Stimulated activated memory B cell treated with anti-CD40 and anti-IgM and Interleukin-4, amounts not matched to agents 10 μg/mL and 1 μg/mL and 100 μg/mL, for 72 hours (primary cell): ENCODE results near the gene ZFR.
"Not testable (repeated sequence)": the region's sequence is repeated elsewhere in the genome, so short reads cannot be mapped to it uniquely, and the experiment has no call there.

Source experiments
- ATAC-seq: fragments of 150-1000 bp; cut with Tn5 transposase; 2 replicates; pipeline ENCODE4 v1.10.0; 2021
- H3K27ac Mint-ChIP-seq: one replicate; pipeline ENCODE4 v1.8.0; 2022; ENCODE audit warnings: mild to moderate bottlenecking, mixed read lengths
- H3K27me3 Mint-ChIP-seq: one replicate; pipeline ENCODE4 v1.8.0; 2022; ENCODE audit warnings: mixed read lengths
- H3K36me3 Mint-ChIP-seq: one replicate; pipeline ENCODE4 v1.8.0; 2022; ENCODE audit warnings: mixed read lengths
- H3K4me1 Mint-ChIP-seq: one replicate; pipeline ENCODE4 v1.8.0; 2022; ENCODE audit warnings: mixed read lengths
- H3K4me3 Mint-ChIP-seq: one replicate; pipeline ENCODE4 v1.8.0; 2022; ENCODE audit warnings: mild to moderate bottlenecking, moderate library complexity, mixed read lengths
- H3K9me3 Mint-ChIP-seq: one replicate; pipeline ENCODE4 v1.8.0; 2022; ENCODE audit warnings: mixed read lengths

ZFR gene

GRCh38 chr5:32461441-32462120, 17.0 kb upstream of the ZFR start:
- H3K4me3 Mint-ChIP-seq = no peak overlapping the region
- no peaks in the 10 kb centered on the region for H3K36me3 Mint-ChIP-seq
- H3K4me1 Mint-ChIP-seq = no peaks in the 10 kb centered on the region

DNA sequence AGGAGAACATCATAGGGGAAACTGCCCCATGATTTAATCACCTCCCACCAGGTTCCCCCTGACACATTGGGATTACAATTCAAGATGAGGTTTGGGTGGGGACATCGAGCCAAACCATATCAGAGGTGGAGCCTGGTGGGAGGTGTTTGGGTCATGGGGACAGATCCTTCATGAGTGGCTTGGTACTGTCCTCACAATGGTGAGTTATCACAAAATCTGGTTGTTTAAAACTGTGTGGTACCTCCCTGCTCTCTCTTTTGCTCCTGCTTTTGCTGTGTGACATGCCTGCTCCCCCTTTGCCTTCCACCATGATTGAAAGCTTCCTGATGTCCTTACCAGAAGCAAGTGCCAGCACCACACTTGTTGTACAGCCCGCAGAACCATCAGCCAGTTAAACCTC, 16.2 kb upstream of the ZFR start:
- H3K4me3 Mint-ChIP-seq = no peak overlapping the region
- peaks cover 3% of the 10 kb centered on the region for H3K9me3 Mint-ChIP-seq
- H3K36me3 Mint-ChIP-seq = no peaks in the 10 kb centered on the region
- no peak for ATAC-seq
- H3K27me3 Mint-ChIP-seq = no peaks in the 10 kb centered on the region
- no peak overlapping the region for H3K27ac Mint-ChIP-seq
- no peaks in the 10 kb centered on the region for H3K4me1 Mint-ChIP-seq

More at GRCh38 chr5:32461441-32462120, 17.0 kb upstream of the ZFR start:
- Mint-ChIP-seq H3K9me3 (peaks cover 3% of the 10 kb centered on the region), H3K27ac (no peak overlapping the region), H3K27me3 (no peaks in the 10 kb centered on the region)
- no peak for ATAC-seq

- ATAC-seq = no peak
- Mint-ChIP-seq H3K36me3 (no peaks in the 10 kb centered on the region), H3K9me3 (peaks cover 3% of the 10 kb centered on the region), H3K4me3 (no peak overlapping the region), H3K4me1 (no peaks in the 10 kb centered on the region), H3K27ac (no peak overlapping the region), H3K27me3 (no peaks in the 10 kb centered on the region)
These were observed 14.4 kb upstream of the ZFR start for GRCh38 chr5:32458880-32459495.

GRCh38 chr5:32455311-32455710, 10.8 kb upstream of the ZFR start:
- no peak overlapping the region for H3K27ac Mint-ChIP-seq
- no peaks in the 10 kb centered on the region for H3K4me1 Mint-ChIP-seq
- H3K9me3 Mint-ChIP-seq = peaks cover 3% of the 10 kb centered on the region
- no peak overlapping the region for H3K4me3 Mint-ChIP-seq
- no peaks in the 10 kb centered on the region for H3K36me3 Mint-ChIP-seq
- no peak for ATAC-seq
- no peaks in the 10 kb centered on the region for H3K27me3 Mint-ChIP-seq

GRCh38 chr5:32454821-32455220, 10.3 kb upstream of the ZFR start:
- Mint-ChIP-seq H3K27me3 (no peaks in the 10 kb centered on the region), H3K9me3 (peaks cover 3% of the 10 kb centered on the region), H3K4me3 (no peak overlapping the region), H3K36me3 (no peaks in the 10 kb centered on the region), H3K4me1 (no peaks in the 10 kb centered on the region), H3K27ac (no peak overlapping the region)
- no peak for ATAC-seq

DNA sequence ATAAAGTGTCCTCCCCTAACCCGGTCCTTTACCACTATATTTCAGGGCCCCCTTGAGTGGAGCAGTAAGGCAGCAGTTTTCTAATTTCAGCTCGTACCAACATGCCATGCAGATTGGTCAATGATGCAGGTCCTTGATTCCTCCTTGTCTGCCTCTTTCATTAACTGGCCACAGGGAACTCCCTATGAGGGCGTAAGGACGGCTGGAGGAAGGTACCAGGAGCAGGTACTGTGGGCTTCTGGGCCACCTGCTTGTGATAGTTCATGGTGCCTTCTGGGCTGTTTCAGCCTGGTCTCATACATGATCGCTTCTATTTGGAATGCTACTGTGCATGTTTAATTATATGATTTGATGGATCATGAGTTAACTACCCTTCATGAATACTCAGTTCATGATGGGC, 9.4 kb upstream of the ZFR start:
- Mint-ChIP-seq H3K4me1 (no peaks in the 10 kb centered on the region), H3K36me3 (no peaks in the 10 kb centered on the region), H3K9me3 (peaks cover 3% of the 10 kb centered on the region), H3K4me3 (no peak overlapping the region), H3K27me3 (no peaks in the 10 kb centered on the region), H3K27ac (no peak overlapping the region)
- ATAC-seq = no peak

DNA sequence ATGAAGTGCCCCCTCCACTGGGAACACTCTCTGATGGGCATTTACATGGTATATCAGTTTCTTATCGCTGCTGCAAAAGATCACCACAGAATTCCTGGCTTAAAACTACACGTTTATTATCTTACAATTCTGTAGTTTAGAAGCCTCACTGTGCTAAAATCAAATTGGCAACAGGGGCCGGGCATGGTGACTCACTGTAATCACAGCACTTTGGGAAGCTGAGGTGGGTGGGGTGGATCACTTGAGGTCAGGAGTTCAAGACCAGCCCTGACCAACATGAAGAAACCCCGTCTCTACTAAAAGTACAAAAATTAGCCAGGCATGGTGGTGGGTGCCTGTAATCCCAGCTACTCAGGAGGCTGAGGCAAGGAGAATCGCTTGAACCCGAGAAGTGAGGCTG, 7.8 kb upstream of the ZFR start:
- not testable (repeated sequence) for ATAC-seq, H3K4me1 Mint-ChIP-seq, H3K27me3 Mint-ChIP-seq, H3K27ac Mint-ChIP-seq, H3K4me3 Mint-ChIP-seq, H3K36me3 Mint-ChIP-seq, H3K9me3 Mint-ChIP-seq

DNA sequence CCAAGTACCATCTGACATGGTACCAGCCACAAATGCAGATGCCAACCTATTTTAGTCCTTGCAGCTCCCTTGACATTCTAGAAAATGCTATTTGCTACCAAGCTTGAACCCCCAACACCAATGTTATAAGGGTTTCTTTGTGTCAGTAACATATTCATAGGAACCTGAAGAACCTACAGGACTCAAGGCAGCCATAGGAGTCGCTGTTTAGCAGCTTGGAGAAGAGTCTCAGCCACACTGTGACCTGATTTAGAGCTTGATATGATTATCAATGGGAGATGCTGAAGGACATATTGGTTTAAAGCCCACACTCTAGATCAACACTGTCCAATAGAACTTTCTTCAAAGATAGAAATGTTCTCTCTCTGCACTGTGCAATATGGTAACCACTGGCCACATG, 6.4 kb upstream of the ZFR start:
- Mint-ChIP-seq H3K27ac (no peak overlapping the region), H3K36me3 (no peaks in the 10 kb centered on the region), H3K27me3 (no peaks in the 10 kb centered on the region), H3K9me3 (no peaks in the 10 kb centered on the region), H3K4me3 (no peak overlapping the region), H3K4me1 (peaks cover 12% of the 10 kb centered on the region)
- ATAC-seq = no peak

DNA sequence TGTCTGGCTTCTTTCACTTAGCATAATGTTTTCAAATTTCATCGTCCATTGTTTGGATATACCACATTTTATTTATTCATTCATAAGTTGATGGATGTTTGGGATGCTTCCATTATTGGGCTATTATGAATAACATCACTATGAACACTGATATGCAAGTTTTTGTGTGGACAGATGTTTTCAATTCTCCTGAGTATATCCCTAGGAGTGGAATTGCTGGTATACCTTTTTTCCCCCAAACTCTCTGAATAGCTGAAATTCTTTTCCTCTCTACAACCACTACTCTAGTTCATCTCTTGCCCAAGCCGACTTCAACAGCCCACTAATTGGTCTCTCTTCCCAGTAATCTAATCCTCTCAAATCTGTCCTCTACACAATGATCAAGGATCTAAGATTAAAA, 4.7 kb upstream of the ZFR start:
- no peak overlapping the region for H3K4me3 Mint-ChIP-seq
- no peaks in the 10 kb centered on the region for H3K36me3 Mint-ChIP-seq
- H3K27me3 Mint-ChIP-seq = no peaks in the 10 kb centered on the region

DNA sequence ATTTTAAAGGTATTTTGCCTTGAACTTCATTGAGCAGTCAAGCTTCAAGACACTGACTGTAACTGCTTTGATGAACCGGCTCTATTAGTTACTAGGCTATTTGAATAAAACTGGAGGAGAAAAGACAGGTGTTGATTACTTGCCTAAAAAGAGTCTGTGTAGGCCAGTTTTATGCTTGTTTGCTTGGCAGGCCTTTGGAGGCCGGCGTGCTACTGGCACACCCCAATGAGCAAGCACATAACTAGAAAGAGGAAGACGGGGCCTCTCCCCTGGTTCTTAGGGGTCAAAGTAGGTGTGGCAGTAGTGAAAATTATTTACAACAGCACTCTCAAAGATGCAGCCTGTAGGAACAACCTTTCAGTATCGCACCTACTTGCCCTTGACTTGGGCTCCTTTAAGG, 2.1 kb upstream of the ZFR start:
- H3K27me3 Mint-ChIP-seq = no peaks in the 10 kb centered on the region
- no peaks in the 10 kb centered on the region for H3K9me3 Mint-ChIP-seq
- H3K27ac Mint-ChIP-seq = peak overlapping the region; percentile 87
- H3K36me3 Mint-ChIP-seq = no peaks in the 10 kb centered on the region
- no peak overlapping the region for H3K4me3 Mint-ChIP-seq
- peaks cover 41% of the 10 kb centered on the region for H3K4me1 Mint-ChIP-seq
- peak; percentile 64 for ATAC-seq

More for the DNA sequence above, 4.7 kb upstream of the ZFR start:
- ATAC-seq = no peak
- Mint-ChIP-seq H3K9me3 (no peaks in the 10 kb centered on the region), H3K4me1 (peaks cover 24% of the 10 kb centered on the region), H3K27ac (no peak overlapping the region)

DNA sequence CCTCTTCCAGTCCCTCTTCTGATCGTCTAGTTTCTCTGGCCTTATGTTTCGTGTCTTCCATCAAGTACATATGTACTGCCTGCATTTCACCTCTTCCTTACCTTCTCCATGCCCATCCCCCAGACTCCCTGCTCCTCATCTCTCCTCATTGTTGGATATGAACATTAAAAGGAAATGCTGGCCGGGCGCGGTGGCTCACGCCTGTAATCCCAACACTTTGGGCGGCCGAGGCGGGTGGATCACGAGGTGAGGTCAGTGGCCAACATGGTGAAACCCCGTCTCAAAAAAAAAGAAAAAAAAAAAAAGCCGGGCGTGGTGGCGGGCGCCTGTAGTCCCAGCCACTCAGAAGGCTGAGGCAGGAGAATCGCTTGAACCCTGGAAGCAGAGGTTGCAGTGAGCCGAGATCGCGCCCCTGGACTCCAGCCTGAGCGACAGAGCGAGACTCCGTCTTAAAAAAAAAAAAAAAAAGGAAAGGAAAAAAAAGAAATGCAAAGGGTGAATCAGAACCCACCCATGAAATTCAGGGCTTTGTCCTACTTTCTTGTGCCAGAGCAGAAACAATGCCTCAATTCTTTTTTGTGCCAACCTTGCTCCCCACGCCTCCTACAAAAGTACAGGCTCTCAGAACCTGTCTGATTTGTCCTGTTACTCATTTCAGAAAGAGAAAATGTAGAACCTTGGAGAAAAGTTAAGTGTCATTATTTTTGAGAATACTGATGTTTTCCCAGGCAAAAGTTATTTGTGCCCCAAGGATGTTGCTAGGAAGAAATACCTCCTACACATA, 1.5 kb upstream of the ZFR start:
- peak overlapping the region; percentile 6 for H3K4me3 Mint-ChIP-seq
- no peaks in the 10 kb centered on the region for H3K9me3 Mint-ChIP-seq
- no peak for ATAC-seq
- peak overlapping the region; percentile 87 for H3K27ac Mint-ChIP-seq
- peaks cover 41% of the 10 kb centered on the region for H3K4me1 Mint-ChIP-seq
- H3K36me3 Mint-ChIP-seq = no peaks in the 10 kb centered on the region
- no peaks in the 10 kb centered on the region for H3K27me3 Mint-ChIP-seq

- Mint-ChIP-seq H3K27me3 (no peaks in the 10 kb centered on the region), H3K9me3 (no peaks in the 10 kb centered on the region), H3K36me3 (no peaks in the 10 kb centered on the region), H3K4me1 (peaks cover 41% of the 10 kb centered on the region), H3K27ac (peak overlapping the region; percentile 87), H3K4me3 (peak overlapping the region; percentile 87)
- no peak for ATAC-seq
These were observed 783 bp upstream of the ZFR start for GRCh38 chr5:32445287-32445758.

DNA sequence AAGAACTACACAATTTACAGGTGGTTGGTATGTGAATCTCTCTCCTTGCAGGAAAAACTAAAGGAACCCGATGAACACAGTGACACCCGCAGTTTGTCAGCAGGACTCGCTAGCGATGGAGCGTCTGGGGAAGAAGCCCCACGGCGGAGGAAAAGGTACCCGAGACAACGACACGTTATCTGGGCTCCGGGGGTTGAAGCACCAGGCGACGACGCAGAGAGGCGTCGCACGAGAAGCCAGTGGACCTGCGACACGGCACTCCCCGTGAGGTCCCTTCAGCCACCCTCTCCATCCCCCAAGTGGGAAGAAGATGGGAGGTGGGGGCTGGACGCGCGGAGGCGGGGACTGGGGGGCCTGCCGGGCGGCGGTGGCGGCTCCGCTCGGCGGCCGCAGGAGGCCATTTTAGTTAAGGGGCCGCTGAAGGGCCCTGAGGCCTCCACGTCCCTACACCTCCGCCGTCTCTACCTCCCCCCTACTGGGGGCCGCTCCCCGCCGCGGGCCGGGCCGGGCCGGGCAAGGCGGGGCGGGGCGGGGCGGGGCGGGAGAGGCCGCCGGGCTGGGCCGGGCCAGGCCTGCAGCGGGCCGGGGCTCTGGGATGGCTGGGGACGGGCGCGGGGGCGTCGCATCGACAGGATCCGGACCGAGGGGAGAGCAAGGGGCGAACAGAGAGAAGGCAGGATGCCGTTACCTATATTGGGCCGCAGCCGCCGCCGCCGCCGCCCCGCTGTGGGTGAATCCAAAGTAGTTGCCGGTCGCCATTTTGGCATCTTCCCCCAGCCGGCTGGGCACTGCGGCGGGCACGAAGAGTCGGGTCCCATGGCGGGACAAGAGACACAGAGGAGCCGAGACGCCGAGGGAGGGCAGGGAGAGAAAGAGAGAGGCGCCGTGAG, 754 bp downstream of the ZFR start:
- Mint-ChIP-seq H3K4me1 (peaks cover 41% of the 10 kb centered on the region), H3K27ac (peak overlapping the region; percentile 87), H3K4me3 (peak overlapping the region; percentile 87), H3K9me3 (no peaks in the 10 kb centered on the region), H3K27me3 (no peaks in the 10 kb centered on the region), H3K36me3 (no peaks in the 10 kb centered on the region)
- ATAC-seq = peak; percentile 77

- Mint-ChIP-seq H3K27me3 (no peaks in the 10 kb centered on the region), H3K4me1 (peaks cover 41% of the 10 kb centered on the region), H3K27ac (peak overlapping the region; percentile 87), H3K4me3 (peak overlapping the region; percentile 86), H3K36me3 (no peaks in the 10 kb centered on the region), H3K9me3 (no peaks in the 10 kb centered on the region)
- ATAC-seq = no peak
These were observed 1.4 kb downstream of the ZFR start for GRCh38 chr5:32443145-32443540.

DNA sequence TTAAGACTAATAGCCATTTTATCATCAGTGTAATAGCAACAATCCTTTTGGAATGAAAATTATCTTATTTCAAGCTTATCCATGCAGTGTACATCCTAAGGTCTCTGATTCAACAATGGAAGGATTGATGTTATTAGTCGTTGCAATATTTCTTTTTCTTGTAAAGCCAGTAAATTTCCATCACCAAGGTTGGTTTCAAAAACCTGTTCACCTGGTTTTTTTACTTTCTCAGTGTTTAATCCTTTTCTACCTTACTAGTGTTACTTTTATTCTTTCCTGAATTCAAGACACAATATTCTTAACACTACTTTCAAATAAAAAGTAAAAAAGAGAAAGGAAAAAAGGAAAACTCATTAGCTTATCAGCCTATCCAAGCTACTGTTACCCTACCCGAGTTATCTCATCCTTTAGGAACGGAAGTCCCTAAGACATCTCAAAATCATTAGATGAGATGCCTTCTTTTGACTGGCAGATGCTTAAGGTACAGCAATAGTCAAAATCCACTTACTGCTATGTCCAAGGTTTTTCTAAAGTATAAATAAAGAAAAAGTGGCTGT, 5.4 kb downstream of the ZFR start:
- Mint-ChIP-seq H3K9me3 (no peaks in the 10 kb centered on the region), H3K27ac (no peak overlapping the region), H3K36me3 (no peaks in the 10 kb centered on the region), H3K27me3 (no peaks in the 10 kb centered on the region), H3K4me3 (no peak overlapping the region), H3K4me1 (peaks cover 17% of the 10 kb centered on the region)
- no peak for ATAC-seq
